ENCODE results near the gene CHERP. TPM values are rescaled to one million over a fixed set of nuclear protein-coding genes. Genes with fewer than 3 reads are reported as not detected.
"Not testable (repeated sequence)": the region's sequence is repeated elsewhere in the genome, so short reads cannot be mapped to it uniquely, and the experiment has no call there.

Gene CHERP
- polyA plus RNA-seq, 2 of the 4 experiments (the other 2 are of a cell fraction), result 4.4 to 24.4 TPM

GRCh38 chr19:16477311-16477710 is 64.9 kb downstream of the CHERP start:
- no peak for DNase-seq (ENCODE audit: low read depth in 1 of 2, low spot score in 1 of 2)
- Histone ChIP-seq H3K4me1 (no peaks in the 10 kb centered on the region), H3K4me3 (no peak overlapping the region), H3K9me3 (no peaks in the 10 kb centered on the region), H3K27ac (no peak overlapping the region), H3K4me2 (no peak overlapping the region)
- ATAC-seq, result no peak
- FAIRE-seq, result no peak
- no peak for TF ChIP-seq ELK1 (IDR thresholded peaks at IDR 0.05; ENCODE audit: low read depth, low read length)
- TF ChIP-seq EP300 (IDR thresholded peaks at IDR 0.05), result no peak
- TF ChIP-seq EHF (CRISPR knock-in tag; IDR thresholded peaks at IDR 0.05), result no peak
- TF ChIP-seq, protein P1, sequence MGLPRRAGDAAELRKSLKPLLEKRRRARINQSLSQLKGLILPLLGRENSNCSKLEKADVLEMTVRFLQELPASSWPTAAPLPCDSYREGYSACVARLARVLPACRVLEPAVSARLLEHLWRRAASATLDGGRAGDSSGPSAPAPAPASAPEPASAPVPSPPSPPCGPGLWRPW (IDR thresholded peaks at IDR 0.05), result no peak
- TF ChIP-seq SREBF2 (IDR thresholded peaks at IDR 0.05), result no peak
- ChIA-PET POLR2A (no interaction called here), CTCF (interaction anchor here (0.6 kb wide), 1 partner anchor 950 kb away, joined by 4 read pairs; no protein-coding TSS in a partner anchor)
- 100% methylated on average over 1 of the region's 1 CpG for WGBS (ENCODE audit: missing lambda C conversion rate)

DNA sequence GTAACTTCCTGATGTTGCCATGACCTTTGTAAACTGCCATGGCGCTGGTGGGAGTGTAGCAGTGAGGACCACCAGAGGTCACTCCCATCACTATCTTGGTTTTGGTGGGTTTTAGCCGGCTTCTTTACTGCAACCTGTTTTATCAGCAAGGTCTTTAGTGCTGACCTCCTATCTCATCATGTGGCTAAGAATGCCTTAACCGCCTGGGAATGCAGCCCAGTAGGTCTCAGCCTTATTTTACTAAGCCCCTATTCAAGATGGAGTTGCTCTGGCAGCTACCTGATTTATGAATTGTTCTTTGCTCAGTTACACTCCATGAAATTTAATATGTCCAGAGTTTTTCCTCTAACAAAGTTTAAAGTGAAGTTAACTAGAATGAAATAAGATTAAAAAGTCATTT is 65.8 kb downstream of the CHERP start:
- DNase-seq (ENCODE audit: low read depth in 1 of 2, low spot score in 1 of 2) (no peak), ATAC-seq (no peak), FAIRE-seq (no peak)
- ChIA-PET CTCF (no interaction called here), POLR2A (no interaction called here)
- Histone ChIP-seq H3K4me2 (no peak overlapping the region), H3K4me1 (no peaks in the 10 kb centered on the region), H3K9me3 (no peaks in the 10 kb centered on the region), H3K4me3 (no peak overlapping the region), H3K27ac (no peak overlapping the region)
- no peak for TF ChIP-seq POLR2AphosphoS2 (conservative IDR thresholded peaks at IDR 0.05; ENCODE audit: low read length)
- WGBS (ENCODE audit: missing lambda C conversion rate), result 76% methylated on average over 3 of the region's 3 CpGs

GRCh38 chr19:16473875-16474392 is 68.3 kb downstream of the CHERP start:
- no peak overlapping the region for H3K27ac ChIP-seq
- H3K4me3 ChIP-seq, result no peak overlapping the region
- FAIRE-seq (no peak), ATAC-seq (no peak), DNase-seq (ENCODE audit: low read depth in 1 of 2, low spot score in 1 of 2) (no peak)
- peaks cover 10% of the 10 kb centered on the region; the same call in 2 of the 3 replicates for H3K4me1 ChIP-seq
- H3K4me2 ChIP-seq, result no peak overlapping the region
- H3K9me3 ChIP-seq, result no peaks in the 10 kb centered on the region
- 87% methylated on average over 13 of the region's 13 CpGs for WGBS (ENCODE audit: missing lambda C conversion rate)
- ChIA-PET CTCF (no interaction called here), POLR2A (no interaction called here)
- TF ChIP-seq CEBPB (IDR thresholded peaks at IDR 0.05), result peak in 1 of 2 experiments; percentile 36; a peak in 1 of 4 replicates
- TF ChIP-seq MAFK (IDR thresholded peaks at IDR 0.05; ENCODE audit: partially characterized antibody), result no peak

DNA sequence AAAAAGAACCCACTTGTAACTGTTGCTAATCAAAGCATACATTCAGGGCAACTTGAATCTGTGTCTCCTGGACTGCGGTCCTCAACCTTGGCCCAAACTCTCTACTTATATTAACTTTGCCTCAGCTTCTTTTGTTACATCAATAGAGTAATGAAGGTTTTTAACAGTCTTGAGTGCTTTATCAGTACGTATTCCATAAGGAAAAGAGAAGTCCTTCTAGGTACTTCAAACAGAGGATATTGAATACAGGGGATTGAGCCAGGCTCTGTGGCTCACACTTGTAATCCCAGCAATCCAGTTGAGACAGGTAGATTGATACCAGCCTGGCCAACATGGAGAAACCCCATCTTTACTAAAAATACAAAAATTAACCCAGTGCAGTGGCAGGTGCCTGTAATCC is 69.2 kb downstream of the CHERP start:
- no peak for ATAC-seq
- peaks cover 10% of the 10 kb centered on the region; the same call in 2 of the 3 replicates for H3K4me1 ChIP-seq
- H3K4me3 ChIP-seq, result no peak overlapping the region
- CTCF ChIA-PET, result no interaction called here
- WGBS (ENCODE audit: missing lambda C conversion rate), result 81% methylated on average over 2 of the region's 2 CpGs
- no peaks in the 10 kb centered on the region for H3K9me3 ChIP-seq
- no peak overlapping the region for H3K27ac ChIP-seq
- no peak overlapping the region for H3K4me2 ChIP-seq
- TF ChIP-seq RCOR1 (IDR thresholded peaks at IDR 0.05; ENCODE audit: low read depth, low read length) (no peak), RAD21 (conservative IDR thresholded peaks at IDR 0.05 in 1 of 2, IDR thresholded peaks at IDR 0.05 in 1 of 2) (no peak), GATA3 (IDR thresholded peaks at IDR 0.05; ENCODE audit: borderline replicate concordance) (no peak), NPAS2 (CRISPR knock-in tag; IDR thresholded peaks at IDR 0.05; ENCODE audit: borderline replicate concordance) (no peak), BHLHE40 (IDR thresholded peaks at IDR 0.05; ENCODE audit: low read depth, low read length) (no peak), CEBPB (IDR thresholded peaks at IDR 0.05) (no peak), NR3C1 (IDR thresholded peaks at IDR 0.05) (no peak), ZC3H11A (IDR thresholded peaks at IDR 0.05) (no peak), TP53 (CRISPR knock-in tag; IDR thresholded peaks at IDR 0.05) (no peak), MAZ (IDR thresholded peaks at IDR 0.05; ENCODE audit: borderline replicate concordance, low read depth, low read length) (no peak), SREBF2 (IDR thresholded peaks at IDR 0.05) (no peak), HDAC2 (IDR thresholded peaks at IDR 0.05) (no peak), ZSCAN20 (CRISPR knock-in tag; IDR thresholded peaks at IDR 0.05) (no peak)
- TF ChIP-seq, protein P2, sequence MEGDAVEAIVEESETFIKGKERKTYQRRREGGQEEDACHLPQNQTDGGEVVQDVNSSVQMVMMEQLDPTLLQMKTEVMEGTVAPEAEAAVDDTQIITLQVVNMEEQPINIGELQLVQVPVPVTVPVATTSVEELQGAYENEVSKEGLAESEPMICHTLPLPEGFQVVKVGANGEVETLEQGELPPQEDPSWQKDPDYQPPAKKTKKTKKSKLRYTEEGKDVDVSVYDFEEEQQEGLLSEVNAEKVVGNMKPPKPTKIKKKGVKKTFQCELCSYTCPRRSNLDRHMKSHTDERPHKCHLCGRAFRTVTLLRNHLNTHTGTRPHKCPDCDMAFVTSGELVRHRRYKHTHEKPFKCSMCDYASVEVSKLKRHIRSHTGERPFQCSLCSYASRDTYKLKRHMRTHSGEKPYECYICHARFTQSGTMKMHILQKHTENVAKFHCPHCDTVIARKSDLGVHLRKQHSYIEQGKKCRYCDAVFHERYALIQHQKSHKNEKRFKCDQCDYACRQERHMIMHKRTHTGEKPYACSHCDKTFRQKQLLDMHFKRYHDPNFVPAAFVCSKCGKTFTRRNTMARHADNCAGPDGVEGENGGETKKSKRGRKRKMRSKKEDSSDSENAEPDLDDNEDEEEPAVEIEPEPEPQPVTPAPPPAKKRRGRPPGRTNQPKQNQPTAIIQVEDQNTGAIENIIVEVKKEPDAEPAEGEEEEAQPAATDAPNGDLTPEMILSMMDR (IDR thresholded peaks at IDR 0.05), result no peak
- TF ChIP-seq, protein P3, sequence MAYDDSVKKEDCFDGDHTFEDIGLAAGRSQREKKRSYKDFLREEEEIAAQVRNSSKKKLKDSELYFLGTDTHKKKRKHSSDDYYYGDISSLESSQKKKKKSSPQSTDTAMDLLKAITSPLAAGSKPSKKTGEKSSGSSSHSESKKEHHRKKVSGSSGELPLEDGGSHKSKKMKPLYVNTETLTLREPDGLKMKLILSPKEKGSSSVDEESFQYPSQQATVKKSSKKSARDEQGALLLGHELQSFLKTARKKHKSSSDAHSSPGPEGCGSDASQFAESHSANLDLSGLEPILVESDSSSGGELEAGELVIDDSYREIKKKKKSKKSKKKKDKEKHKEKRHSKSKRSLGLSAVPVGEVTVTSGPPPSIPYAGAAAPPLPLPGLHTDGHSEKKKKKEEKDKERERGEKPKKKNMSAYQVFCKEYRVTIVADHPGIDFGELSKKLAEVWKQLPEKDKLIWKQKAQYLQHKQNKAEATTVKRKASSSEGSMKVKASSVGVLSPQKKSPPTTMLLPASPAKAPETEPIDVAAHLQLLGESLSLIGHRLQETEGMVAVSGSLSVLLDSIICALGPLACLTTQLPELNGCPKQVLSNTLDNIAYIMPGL (CRISPR knock-in tag; IDR thresholded peaks at IDR 0.05; ENCODE audit: borderline replicate concordance), result no peak
- no peak for FAIRE-seq
- no peak for DNase-seq (ENCODE audit: low read depth in 1 of 2, low spot score in 1 of 2)
- POLR2A ChIA-PET, result no interaction called here

DNA sequence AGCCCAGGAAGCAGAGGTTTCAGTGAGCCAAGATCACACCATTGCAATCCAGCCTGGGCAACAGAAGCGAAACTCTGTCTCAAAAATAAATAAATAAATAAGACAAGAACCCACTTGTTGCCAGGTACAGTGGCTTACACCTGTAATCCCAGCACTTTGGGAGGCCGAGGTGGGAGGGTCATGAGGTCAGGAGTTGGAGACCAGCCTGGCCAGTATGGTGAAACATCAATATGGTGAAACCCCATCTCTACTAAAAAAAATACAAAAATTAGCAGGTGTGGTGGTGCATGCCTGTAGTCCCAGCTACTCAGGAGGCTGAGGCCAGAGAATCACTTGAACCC is 69.7 kb downstream of the CHERP start:
- 84% methylated on average over 2 of the region's 2 CpGs for WGBS (ENCODE audit: missing lambda C conversion rate)

More for the DNA sequence above, 69.7 kb downstream of the CHERP start:
- H3K4me1 ChIP-seq; H3K9me3 ChIP-seq; DNase-seq (ENCODE audit: low read depth in 1 of 2, low spot score in 1 of 2); ATAC-seq; POLR2A ChIA-PET; CTCF ChIA-PET; FAIRE-seq: not testable (repeated sequence)
- Histone ChIP-seq H3K4me2 (peak overlapping the region; percentile 88), H3K27ac (peak overlapping the region; percentile 87 to 95; a peak in 5 of 6 replicates), H3K4me3 (peak overlapping the region; percentile 89; the same call in 2 of the 3 replicates)
